Activated CD4-positive, CD25-positive, alpha-beta regulatory T cell (primary cell): ENCODE data around the gene ELP2.
A peak's percentile ranks its signal among the peaks of the same experiment; 100 is the strongest.

Source experiments
- DNase-seq, 4 experiments: peaks; one replicate each; lab custom pipeline; 2025; lab: John Stamatoyannopoulos, UW

Gene ELP2

DNA sequence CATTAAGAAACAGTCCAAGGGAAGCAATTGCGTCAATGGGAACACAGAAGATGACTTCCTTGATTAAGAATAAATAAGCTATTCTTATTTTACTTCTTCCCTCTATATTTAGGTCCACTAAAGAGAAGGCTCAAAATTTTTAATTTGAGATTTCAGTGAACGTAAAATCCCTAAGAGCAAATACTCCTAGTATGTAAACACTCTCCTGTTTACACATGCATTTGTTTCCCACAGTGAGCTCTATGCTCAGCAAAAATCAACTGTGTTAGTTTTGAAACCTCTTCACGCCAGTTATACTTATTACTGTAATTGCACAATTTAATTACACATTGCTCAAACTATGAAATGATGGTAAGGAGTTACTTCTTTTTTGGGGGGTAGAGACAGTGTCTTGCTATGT, 9.4 kb upstream of the ELP2 start:
- no peak for DNase-seq

DNA sequence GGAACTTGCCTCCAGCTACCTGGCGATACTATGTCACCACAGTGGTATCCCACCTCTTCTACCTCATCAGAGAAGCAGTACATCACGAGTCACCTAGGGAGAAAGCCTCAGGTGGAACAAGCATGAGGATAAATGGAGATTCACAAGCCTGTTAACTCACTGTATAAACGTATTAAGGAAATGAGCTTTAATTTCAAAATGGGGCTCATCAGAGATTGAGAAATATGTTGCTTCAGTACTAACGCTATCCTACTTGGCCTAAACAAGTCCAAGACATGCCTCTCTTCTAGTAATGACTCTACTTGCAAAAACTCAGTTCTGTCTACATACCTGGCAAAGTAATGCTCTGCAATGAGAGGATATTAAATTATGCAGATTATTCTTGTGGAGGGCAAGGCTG, 4.9 kb upstream of the ELP2 start:
- DNase-seq = no peak

GRCh38 chr18:36126668-36127067, 3.0 kb upstream of the ELP2 start:
- DNase-seq = no peak

- no peak for DNase-seq
Observed at GRCh38 chr18:36127836-36128529, 1.7 kb upstream of the ELP2 start.

GRCh38 chr18:36128530-36128870, 1.2 kb upstream of the ELP2 start:
- no peak for DNase-seq

DNA sequence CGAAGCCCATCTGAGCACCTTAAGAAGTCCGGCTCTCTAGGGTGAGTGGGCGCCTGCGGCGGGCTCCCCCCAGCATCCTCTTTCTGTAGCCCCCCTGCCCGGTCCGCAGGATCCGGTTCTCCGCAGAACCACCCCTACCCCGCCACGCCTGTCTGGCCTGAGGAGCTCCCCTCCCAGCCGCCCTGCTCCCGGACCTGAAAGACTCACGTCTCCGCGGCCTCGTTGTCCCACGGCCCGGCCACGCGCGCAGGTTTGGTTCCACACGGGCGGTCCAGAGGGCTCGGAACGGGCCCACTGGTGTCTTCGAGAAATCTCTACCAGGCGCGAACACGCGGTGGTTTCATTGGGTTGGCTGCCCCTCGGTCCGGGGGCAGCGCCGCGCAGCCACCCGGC, 796 bp upstream of the ELP2 start:
- peak in 1 of 4 experiments; percentile 43 for DNase-seq

DNA sequence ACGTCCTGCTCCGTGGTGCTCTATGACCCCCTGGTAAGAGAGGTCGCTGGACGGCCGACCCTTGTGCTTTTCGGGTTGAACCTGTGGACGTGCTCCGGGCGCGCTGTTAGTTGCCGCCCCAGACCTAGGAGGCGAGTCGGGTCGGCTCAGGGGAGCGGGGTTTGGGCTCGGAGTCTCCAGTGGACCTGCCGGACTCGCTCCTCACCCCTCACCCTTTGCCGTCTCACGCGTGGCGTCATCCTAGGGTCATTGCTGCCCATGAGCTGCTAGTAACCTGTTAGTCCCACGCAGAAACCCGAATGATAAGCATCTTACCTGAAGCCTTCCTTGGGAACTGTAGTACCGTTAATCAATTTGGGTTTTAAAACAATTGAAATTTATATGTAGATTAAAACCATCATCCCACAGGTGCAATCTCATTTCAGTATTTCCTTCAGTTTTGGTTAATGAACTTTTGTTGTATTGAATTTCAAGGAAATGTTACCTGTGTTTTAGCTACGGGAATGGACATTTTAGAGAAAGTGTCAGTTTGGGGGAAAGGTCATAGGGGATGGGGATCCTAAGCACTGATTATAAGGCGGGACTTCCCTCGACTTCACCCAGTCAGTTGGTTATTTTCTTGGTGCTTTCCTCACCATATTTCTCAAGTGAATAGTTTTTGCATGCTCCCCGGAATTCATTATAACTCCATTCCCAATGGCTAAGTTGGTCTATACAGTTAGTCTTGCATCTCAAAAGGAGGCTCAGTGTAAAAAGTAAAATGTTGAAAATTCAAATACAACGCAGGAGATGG, 536 bp downstream of the ELP2 start:
- no peak for DNase-seq

DNA sequence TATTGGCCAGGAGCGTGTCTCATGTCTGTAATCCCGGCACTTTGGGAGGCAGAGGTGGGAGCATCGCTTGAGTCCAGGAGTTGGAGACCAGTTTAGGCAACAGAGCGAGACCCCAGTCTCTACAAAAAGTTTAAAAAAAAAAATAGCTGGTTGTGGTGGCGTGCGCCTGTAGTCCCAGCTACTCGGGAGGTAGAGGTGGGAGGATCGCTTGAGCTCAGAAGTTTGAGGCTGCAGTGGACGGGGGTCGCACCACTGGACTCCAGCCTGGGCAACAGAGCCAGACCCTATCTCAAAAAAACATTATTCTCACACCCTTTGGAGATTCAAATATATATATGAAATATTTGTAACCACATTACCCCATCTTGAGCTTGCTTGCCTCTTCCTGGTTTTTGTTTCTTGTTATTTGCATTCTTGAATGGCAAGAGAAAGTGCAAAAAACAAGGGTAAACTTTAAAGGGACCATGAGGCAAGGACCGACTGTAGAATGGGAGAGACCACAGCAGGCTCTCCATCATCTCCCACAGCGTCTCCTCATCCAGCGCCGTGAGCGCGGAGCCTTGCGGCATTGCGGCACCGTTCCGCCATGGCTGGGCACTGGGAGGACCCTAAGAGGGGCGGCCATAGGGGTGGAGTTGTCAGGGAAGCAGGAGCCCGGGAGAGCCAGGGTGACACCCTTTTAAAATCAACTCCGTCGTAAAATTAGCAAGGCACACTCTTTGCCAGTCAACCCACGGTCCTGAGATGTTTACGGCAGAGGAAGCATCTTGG, 1.4 kb downstream of the ELP2 start:
- no peak for DNase-seq

- no peak for DNase-seq
Observed at GRCh38 chr18:36131692-36132483, 2.2 kb downstream of the ELP2 start.

DNA sequence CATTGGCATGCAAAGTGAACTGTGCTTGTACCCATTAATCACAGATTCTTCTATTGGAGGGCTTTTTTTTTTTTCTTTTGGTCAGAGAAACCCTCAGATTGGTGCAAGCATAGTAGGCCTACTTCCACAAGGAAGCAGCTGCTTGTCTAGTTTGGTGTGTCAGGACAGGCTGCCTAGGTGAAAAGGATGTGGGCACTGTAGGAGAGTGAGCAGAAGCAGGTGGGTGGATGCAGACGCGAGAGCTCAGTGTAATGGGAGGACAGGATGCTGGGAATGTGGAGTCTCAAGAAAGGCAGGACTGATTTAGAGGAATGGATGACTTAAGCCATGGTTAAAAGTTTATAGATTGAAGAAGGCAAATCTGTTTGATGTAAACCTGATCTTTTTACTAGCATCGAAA, 3.1 kb downstream of the ELP2 start:
- no peak for DNase-seq

DNA sequence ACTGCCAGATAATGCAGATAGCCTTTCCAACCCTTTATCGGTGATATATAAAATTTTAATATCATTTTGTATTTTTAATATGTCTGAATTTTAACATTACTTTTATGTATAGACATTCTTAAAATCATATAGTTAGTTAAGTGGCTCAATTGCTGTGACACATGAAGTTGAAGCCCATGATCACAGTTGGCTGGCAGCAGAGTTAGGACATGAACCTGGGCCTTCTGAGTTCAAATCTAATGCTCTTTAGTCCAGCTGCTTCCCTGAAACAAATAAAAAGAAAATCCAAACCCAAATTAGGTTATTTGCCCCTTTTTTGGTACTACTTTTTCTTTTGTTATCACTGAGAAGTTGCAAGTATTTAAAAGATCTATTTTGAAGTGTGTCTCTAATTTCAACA, 5.6 kb downstream of the ELP2 start:
- DNase-seq = no peak

GRCh38 chr18:36139245-36139644, 9.5 kb downstream of the ELP2 start:
- DNase-seq = no peak

DNA sequence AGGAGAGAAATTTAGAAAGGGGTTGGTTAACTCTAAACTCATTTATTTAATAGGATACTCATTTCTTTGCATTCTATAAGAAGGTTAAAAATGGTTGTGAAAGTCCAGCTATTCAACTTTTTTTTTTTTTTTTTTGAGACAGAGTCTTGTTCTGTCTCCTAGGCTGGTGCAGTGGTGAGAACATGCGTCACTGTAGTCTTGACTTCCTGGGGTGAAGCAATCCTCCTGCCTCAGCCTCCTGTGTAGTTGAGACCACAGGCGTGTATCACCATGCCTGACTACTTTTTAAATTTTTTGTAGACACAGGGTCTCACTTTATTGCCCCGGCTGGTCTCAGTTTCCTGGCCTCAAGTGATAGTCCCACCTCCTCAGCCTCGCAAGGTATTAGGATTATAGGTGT, 11.9 kb downstream of the ELP2 start:
- no peak for DNase-seq

DNA sequence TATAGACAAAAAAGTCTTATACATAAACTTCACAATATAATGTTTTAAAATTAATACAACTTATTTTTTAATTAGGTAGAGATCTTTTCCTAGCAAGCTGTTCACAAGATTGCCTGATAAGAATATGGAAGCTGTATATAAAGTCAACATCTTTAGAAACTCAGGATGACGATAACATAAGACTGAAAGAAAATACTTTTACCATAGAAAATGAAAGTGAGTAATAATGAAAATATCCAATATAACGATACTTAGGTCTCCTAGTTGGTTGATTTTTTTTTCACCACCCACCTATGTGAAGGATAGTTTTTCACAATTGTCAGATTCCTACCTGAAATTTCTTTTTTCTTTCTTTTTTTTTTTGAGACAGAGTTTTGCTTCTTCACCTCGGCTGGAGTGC, 13.1 kb downstream of the ELP2 start:
- no peak for DNase-seq

- no peak for DNase-seq
Observed at GRCh38 chr18:36143391-36143790, 13.7 kb downstream of the ELP2 start.

DNA sequence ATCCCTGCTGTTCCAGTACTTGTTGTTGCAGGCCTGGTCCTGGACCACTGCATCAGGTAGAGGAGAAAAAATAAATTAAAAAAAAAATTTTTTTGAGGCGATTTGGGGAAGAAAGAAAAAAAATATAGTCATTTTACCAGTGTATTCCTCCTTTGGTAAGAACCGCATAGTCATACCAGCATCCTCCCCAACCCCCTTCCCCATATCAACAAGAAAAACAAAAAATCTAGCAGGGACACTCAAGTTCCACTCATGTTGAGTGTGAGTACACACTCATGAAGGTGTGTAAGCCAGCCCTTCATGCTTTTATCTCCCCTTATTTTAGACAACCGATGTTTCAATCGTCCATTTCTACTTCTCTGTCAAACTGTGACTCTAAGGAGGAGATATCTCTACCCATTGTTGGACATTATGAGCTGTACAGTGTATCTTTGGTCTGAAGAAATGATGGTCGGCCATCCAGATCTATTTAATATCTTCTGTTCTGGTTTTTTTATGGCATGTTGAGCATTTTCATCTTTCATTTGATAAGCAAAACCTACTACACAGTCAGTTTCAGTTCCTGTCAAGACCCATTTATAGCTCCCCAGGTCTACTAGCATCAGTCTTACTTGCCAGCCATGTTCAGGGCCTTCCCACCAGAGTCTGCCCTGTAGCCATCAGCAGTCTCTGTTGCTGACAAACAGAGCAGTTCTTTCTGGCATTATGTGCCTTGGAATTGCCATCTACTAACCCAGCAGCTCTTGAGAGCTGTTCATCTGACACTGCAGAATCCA, 20.0 kb downstream of the ELP2 start:
- DNase-seq = no peak

- DNase-seq = no peak
Observed at GRCh38 chr18:36152781-36153180, 23.1 kb downstream of the ELP2 start.

- DNase-seq = no peak
Observed at GRCh38 chr18:36153203-36153602, 23.5 kb downstream of the ELP2 start.

- no peak for DNase-seq
Observed at GRCh38 chr18:36153771-36154170, 24.1 kb downstream of the ELP2 start.

GRCh38 chr18:36155851-36156757, 26.4 kb downstream of the ELP2 start:
- no peak for DNase-seq
